K562 (cell line): ENCODE results near the gene VEGFB. TPM values are rescaled to one million over a fixed set of nuclear protein-coding genes. Genes with fewer than 3 reads are reported as not detected.
A peak's percentile ranks its signal among the peaks of the same experiment; 100 is the strongest.

Source experiments
- BDP1 ChIP-seq: IDR thresholded peaks from 3 replicates; pipeline ENCODE4 v1.6.1; 2011; ENCODE audit not compliant: insufficient read length, insufficient read depth
- BHLHE40 ChIP-seq: IDR thresholded peaks from 2 replicates; pipeline ENCODE4 v1.6.1; 2011; ENCODE audit warnings: low read length, improper control_type of control experiment
- CTBP1 ChIP-seq: fragments of 450-650 bp; IDR thresholded peaks from 2 replicates; pipeline ENCODE4 v1.6.1; 2016; ENCODE audit warnings: borderline replicate concordance
- DPF2 ChIP-seq: fragments of 450-650 bp; IDR thresholded peaks from 2 replicates; pipeline ENCODE4 v1.6.1; 2016
- EWSR1 ChIP-seq: fragments of 450-650 bp; IDR thresholded peaks from 2 replicates; pipeline ENCODE4 v1.6.1; 2018; ENCODE audit warnings: borderline replicate concordance, mild to moderate bottlenecking, low read depth, moderate library complexity; ENCODE audit not compliant: partially characterized antibody
- HSF4 ChIP-seq: fragments of 250-450 bp; sonication (Bioruptor Pico); IDR thresholded peaks from 2 replicates; pipeline ENCODE4 v2.1.2; 2022; ENCODE audit warnings: mild to moderate bottlenecking, moderate library complexity, borderline replicate concordance
- NELFE ChIP-seq: IDR thresholded peaks from 2 replicates; pipeline ENCODE4 v1.6.1; 2011; ENCODE audit warnings: mild to moderate bottlenecking; ENCODE audit not compliant: insufficient read depth, insufficient read length
- NFIC ChIP-seq: fragments of 450-650 bp; IDR thresholded peaks from 2 replicates; pipeline ENCODE4 v1.6.1; 2017; ENCODE audit warnings: mild to moderate bottlenecking, inconsistent platforms
- NR1H2 ChIP-seq: sonication (generic); formaldehyde crosslinking; IDR thresholded peaks from 2 replicates; pipeline ENCODE4 v1.4.0; 2020; ENCODE audit warnings: mild to moderate bottlenecking, missing genetic modification reagents
- NR3C1 ChIP-seq: sonication (generic); formaldehyde crosslinking; IDR thresholded peaks from 2 replicates; pipeline ENCODE4 v1.8.1; 2022; ENCODE audit warnings: missing genetic modification reagents
- POLR2A ChIP-seq: fragments of 450-650 bp; conservative IDR thresholded peaks from 2 replicates; pipeline ENCODE4 v1.6.1; 2016
- POLR3A ChIP-seq: IDR thresholded peaks from 2 replicates; pipeline ENCODE4 v1.6.1; 2011; ENCODE audit warnings: borderline replicate concordance, mild to moderate bottlenecking, moderate library complexity; ENCODE audit not compliant: insufficient read length, insufficient read depth; ENCODE audit errors: extremely low read depth
- RBM15 ChIP-seq: fragments of 200-400 bp; formaldehyde crosslinking; IDR thresholded peaks from 2 replicates; pipeline ENCODE4 v1.6.1; 2018; ENCODE audit warnings: mild to moderate bottlenecking, low read length, moderate library complexity; ENCODE audit not compliant: insufficient read depth
- SMARCA5 ChIP-seq: fragments of 450-650 bp; IDR thresholded peaks from 2 replicates; pipeline ENCODE4 v1.6.1; 2016
- SRSF7 ChIP-seq: fragments of 200-400 bp; formaldehyde crosslinking; optimal IDR thresholded peaks from 2 replicates; pipeline ENCODE3; 2017; ENCODE audit warnings: mild to moderate bottlenecking, low read depth, low read length
- TGIF2 ChIP-seq: sonication (generic); formaldehyde crosslinking; IDR thresholded peaks from 2 replicates; pipeline ENCODE4 v1.8.1; 2022; ENCODE audit warnings: mild to moderate bottlenecking, missing genetic modification reagents, moderate library complexity
- ZFPM2 ChIP-seq: fragments of 250-450 bp; sonication (Bioruptor Pico); IDR thresholded peaks from 2 replicates; pipeline ENCODE4 v1.5.1; 2022; ENCODE audit warnings: mild to moderate bottlenecking
- ZNF274 ChIP-seq: IDR thresholded peaks from 2 replicates; pipeline ENCODE4 v1.6.1; 2011; ENCODE audit warnings: low read depth, mild to moderate bottlenecking, low read length, moderate library complexity, borderline replicate concordance
- ZNF431 ChIP-seq: sonication (generic); formaldehyde crosslinking; IDR thresholded peaks from 2 replicates; pipeline ENCODE4 v1.8.0; 2022; ENCODE audit warnings: mild to moderate bottlenecking, missing genetic modification reagents
- ZNF644 ChIP-seq: fragments of 200-800 bp; sonication (Bioruptor generic); IDR thresholded peaks from 2 replicates; pipeline ENCODE4 v1.6.1; 2016; ENCODE audit warnings: low read depth, missing genetic modification characterization, missing compliant biosample characterization
- polyA plus RNA-seq, 8 experiments: library from polyadenylated mRNA; depleted of rRNA in 4 of 8; stranded (reverse) in 5 of 8; unstranded in 3 of 8; fragments of >200 nt; fragmentation: Nextera tagmentation in 2 of 8; fragmentation: Illumina TruSeq in 1 of 8; extraction: Ambion mirVana in 2 of 8; extraction: Trizol in 1 of 8; gene quantifications; 2 replicates each; pipeline versions ENCODE4 v1.2.1 to v1.2.3, GENCODE V29; 2011 to 2014; ENCODE audit warnings: inconsistent platforms in 1 of 8, missing spikeins in 1 of 8
- total RNA-seq, 7 experiments: library from RNA; depleted of rRNA in 6 of 7; stranded (reverse); fragments of >200 nt in 6 of 7; fragmentation: Illumina TruSeq in 2 of 7; extraction: Trizol in 2 of 7; gene quantifications; 2 replicates each; pipeline versions ENCODE4 v1.2.1 to v1.2.3, GENCODE V29; 2011 to 2021; ENCODE audit warnings: low replicate concordance in 1 of 7
- TF ChIP-seq, protein P1 (sequence below): sonication (generic); formaldehyde crosslinking; IDR thresholded peaks from 2 replicates; pipeline ENCODE4 v1.8.0; 2022; ENCODE audit warnings: missing genetic modification reagents, mild to moderate bottlenecking, borderline replicate concordance
- TF ChIP-seq, protein P2 (sequence below): fragments of 450-650 bp; IDR thresholded peaks from 2 replicates; pipeline ENCODE4 v1.6.1; 2017; ENCODE audit warnings: antibody characterized with exemption, mild to moderate bottlenecking
- TF ChIP-seq, protein P3 (sequence below), 2 experiments: fragments of 450-650 bp in 1 of 2; sonication (generic) in 1 of 2; formaldehyde crosslinking in 1 of 2; IDR thresholded peaks in 1 of 2; conservative IDR thresholded peaks in 1 of 2; 2 replicates each; pipeline versions ENCODE4 v1.6.1 to v1.8.1; 2016 to 2023; ENCODE audit warnings: mild to moderate bottlenecking in 2 of 2, moderate library complexity in 2 of 2, inconsistent platforms in 1 of 2, missing genetic modification reagents in 1 of 2

VEGFB gene
- total and polyA plus RNA-seq, 9 of the 15 experiments (the other 6 are each of a cell fraction or from before 2014, with no cell fraction given), result 11.0 to 83.4 (median 25.7) TPM

DNA sequence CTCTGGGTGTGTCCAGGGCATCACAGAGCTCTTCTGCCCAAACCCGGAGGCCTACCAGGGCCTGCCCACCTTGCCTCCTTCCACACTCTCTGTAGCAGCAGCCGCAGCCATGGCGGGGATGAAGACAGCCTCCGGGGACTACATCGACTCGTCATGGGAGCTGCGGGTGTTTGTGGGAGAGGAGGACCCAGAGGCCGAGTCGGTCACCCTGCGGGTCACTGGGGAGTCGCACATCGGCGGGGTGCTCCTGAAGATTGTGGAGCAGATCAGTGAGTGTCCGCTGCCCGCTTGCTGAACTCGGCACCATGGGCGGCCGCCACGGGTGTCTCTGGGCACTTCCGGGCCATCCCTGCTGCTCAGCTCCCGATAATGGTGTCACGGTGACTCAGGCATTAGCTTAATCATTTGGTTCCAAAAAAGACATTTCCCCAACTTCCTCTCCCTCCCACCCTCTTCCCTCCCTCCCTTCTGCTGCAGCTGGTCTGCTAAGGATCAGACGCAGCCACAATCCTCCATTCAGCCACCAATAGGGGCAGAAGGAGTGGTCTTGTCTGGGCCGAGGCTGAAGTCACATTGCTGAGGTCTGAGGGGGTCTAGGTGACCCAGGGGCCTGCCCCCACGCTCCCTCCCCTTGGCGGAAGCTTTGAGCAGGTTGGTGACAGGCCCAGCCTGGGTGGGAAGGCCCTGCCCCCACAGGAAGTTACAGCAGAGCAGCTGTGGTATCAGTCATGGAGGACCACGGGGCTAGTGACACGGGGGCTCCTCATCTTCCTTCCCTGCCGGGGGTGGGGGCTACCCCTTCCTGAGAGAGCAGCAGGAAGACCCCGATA is 26.9 kb upstream of the VEGFB start (continued):
- TF ChIP-seq, protein P1, sequence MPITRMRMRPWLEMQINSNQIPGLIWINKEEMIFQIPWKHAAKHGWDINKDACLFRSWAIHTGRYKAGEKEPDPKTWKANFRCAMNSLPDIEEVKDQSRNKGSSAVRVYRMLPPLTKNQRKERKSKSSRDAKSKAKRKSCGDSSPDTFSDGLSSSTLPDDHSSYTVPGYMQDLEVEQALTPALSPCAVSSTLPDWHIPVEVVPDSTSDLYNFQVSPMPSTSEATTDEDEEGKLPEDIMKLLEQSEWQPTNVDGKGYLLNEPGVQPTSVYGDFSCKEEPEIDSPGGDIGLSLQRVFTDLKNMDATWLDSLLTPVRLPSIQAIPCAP (CRISPR knock-in tag), result no peak
- peak; percentile 86 for TF ChIP-seq DPF2
- TF ChIP-seq NR3C1 (CRISPR knock-in tag), result no peak
- TF ChIP-seq ZNF644 (tag), result no peak; the same call in 1 of the 2 replicates
- TF ChIP-seq, protein P2, sequence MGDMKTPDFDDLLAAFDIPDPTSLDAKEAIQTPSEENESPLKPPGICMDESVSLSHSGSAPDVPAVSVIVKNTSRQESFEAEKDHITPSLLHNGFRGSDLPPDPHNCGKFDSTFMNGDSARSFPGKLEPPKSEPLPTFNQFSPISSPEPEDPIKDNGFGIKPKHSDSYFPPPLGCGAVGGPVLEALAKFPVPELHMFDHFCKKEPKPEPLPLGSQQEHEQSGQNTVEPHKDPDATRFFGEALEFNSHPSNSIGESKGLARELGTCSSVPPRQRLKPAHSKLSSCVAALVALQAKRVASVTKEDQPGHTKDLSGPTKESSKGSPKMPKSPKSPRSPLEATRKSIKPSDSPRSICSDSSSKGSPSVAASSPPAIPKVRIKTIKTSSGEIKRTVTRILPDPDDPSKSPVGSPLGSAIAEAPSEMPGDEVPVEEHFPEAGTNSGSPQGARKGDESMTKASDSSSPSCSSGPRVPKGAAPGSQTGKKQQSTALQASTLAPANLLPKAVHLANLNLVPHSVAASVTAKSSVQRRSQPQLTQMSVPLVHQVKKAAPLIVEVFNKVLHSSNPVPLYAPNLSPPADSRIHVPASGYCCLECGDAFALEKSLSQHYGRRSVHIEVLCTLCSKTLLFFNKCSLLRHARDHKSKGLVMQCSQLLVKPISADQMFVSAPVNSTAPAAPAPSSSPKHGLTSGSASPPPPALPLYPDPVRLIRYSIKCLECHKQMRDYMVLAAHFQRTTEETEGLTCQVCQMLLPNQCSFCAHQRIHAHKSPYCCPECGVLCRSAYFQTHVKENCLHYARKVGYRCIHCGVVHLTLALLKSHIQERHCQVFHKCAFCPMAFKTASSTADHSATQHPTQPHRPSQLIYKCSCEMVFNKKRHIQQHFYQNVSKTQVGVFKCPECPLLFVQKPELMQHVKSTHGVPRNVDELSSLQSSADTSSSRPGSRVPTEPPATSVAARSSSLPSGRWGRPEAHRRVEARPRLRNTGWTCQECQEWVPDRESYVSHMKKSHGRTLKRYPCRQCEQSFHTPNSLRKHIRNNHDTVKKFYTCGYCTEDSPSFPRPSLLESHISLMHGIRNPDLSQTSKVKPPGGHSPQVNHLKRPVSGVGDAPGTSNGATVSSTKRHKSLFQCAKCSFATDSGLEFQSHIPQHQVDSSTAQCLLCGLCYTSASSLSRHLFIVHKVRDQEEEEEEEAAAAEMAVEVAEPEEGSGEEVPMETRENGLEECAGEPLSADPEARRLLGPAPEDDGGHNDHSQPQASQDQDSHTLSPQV, result peak; percentile 78; the same call in 1 of the 2 replicates
- peak; percentile 44; the same call in 1 of the 2 replicates for TF ChIP-seq NFIC
- TF ChIP-seq POLR3A, result no peak
- no peak for TF ChIP-seq TGIF2
- TF ChIP-seq ZNF431 (CRISPR knock-in tag), result no peak; the same call in 1 of the 2 replicates
- 0 out of 2 replicates have a peak, but pooled peaks have one; percentile 2 for TF ChIP-seq BHLHE40
- TF ChIP-seq ZFPM2, result no peak
- no peak for TF ChIP-seq BDP1
- no peak for TF ChIP-seq HSF4
- no peak for TF ChIP-seq ZNF274
- TF ChIP-seq SMARCA5, result no peak
- TF ChIP-seq NELFE, result no peak
- no peak for TF ChIP-seq RBM15
- no peak for TF ChIP-seq SRSF7
- TF ChIP-seq POLR2A, result peak; percentile 88
- TF ChIP-seq, protein P3, sequence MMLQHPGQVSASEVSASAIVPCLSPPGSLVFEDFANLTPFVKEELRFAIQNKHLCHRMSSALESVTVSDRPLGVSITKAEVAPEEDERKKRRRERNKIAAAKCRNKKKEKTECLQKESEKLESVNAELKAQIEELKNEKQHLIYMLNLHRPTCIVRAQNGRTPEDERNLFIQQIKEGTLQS (IDR thresholded peaks at IDR 0.05), result peak; percentile 80
- TF ChIP-seq, protein P3 (CRISPR knock-in tag; conservative IDR thresholded peaks at IDR 0.05), result no peak
- no peak for TF ChIP-seq NR1H2 (CRISPR knock-in tag)
- no peak for TF ChIP-seq EWSR1
- TF ChIP-seq CTBP1, result 0 out of 2 replicates have a peak, but pooled peaks have one; percentile 30
